CMK (cell line): ENCODE results near the gene SEMA3D.

ENCODE experiments used
- DNase-seq: peaks from one replicate; pipeline ENCODE4 v3.0.0-alpha.2; 2010; ENCODE audit warnings: low read depth

Gene SEMA3D

DNA sequence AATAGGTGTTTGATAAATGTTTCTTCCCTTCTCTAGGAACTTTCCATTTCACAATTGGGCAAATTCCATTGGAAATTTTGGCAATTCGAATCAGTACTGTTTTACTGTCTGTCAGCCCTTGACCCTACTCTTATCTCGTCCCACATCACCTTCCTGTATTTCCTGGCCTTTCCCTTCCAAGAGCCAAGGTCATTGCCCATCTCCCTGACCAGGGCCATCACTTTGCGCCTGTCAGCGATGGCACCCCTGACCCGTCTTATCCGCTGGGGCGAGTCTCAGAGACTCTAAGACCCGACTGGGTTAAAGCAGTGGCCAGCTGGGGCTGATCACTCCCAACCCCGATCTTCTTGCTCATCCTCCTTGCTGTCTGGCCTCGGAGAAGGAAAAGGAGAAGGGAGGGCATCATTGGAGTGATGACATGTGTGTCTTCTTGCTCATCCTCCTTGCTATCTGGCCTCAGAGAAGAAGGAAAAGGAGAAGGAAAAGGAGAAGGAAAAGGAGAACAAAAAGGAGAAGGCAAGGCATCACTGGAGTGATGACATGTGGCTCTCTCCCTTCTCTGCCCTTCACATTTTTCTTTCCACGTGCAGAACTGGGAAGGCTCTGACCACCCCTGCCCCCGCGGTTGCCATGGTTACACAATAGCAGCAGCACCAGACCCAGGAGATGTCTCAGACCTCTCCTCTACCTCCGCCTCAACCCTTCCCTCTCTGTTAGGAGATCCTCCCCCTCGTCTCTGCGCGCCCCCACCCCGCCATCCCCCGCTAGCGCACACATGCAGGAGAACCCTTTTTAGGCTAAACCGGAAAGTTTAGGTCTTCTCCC lies 2.0 kb downstream of the SEMA3D start:
- no peak for DNase-seq

DNA sequence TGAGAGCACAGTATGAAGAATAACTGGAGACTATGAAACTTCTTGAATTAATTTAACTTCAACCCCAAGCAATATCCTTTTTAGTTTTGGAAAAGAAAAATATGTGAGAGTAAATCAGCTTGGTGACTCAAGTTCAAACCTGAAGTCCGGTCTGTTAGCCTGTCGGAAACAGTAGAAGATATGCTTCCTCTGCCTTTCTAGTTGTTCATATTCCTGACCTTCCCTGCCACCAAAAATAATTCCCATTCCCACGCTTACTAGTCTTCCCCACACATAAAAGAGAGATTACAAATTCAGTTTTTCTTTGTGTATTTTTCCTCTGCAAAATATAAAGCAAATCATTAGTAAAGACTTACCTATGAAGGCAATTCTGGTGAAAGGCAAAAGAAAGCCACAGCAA lies 3.6 kb downstream of the SEMA3D start:
- DNase-seq, result no peak

DNA sequence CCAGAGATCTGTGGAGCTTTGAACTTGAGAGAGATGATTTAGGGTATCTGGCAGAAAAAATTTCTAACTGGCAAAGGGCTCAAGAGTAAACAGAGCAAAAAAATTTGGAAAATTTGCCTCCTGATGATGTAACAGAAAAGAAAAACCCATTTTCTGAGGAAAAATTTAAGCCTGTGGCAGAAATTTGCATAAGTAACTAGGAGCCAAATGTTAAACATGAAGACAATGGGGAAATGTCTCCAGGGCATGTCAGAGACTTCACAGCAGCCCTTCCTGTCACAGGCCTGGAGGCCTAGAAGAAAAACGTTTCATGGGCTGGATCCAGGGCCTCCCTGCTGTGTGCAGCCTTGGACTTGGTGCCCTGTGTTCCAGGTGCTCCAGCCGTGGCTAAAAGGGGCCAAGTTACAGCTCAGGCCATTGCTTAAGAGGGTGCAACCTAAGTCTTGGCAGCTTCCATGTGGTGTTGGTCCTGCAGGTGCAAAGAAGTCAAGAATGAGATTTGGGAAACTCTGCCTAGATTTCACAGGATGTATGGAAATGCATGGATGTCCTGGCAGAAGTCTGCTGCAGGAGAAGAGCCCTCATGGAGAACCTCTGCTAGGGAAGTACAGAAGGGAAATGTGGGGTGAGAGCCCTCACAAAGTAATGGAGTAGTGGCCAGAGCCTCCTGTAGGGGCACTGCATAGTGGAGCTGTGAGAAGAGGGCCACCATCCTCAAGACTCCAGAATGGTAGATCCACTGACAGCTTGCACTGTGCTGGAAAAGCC lies 8.1 kb downstream of the SEMA3D start:
- no peak for DNase-seq

DNA sequence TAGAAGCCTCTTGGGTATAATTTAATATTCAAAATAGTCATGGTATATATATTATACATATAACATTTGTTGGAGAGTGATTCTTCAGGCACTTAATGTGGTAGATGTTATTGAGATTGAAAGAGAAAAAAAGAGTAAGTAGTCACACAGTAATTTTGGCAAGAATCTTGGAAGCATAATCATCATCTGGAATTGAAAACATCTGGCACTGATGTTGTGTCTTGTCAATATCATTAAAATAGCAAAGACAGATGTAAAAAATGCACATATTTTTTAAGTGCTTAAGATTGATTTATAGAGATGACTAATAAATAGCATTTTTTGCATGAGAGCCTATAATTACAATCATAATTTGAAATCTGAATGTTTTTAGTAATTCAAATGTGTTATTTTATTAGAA lies 9.5 kb downstream of the SEMA3D start:
- DNase-seq, result no peak

DNA sequence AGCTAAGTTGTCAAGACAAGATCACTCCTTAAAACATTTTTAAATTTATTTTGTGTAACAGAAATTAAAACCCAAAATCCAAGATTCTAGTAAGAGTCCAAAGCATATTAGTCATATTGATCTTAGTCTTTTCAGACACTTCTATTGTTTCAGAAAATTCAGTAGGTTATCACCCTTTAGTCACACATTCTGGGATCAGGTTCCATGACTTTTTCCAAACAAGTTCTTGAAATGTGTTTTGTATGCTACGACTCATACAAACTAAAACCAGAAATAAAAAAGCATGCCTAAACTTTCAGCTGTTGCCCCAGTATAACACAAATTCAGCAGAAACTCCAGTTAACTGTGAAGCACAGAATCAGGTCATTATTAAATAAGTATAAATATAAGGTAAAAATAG lies 10.7 kb downstream of the SEMA3D start:
- no peak for DNase-seq

DNA sequence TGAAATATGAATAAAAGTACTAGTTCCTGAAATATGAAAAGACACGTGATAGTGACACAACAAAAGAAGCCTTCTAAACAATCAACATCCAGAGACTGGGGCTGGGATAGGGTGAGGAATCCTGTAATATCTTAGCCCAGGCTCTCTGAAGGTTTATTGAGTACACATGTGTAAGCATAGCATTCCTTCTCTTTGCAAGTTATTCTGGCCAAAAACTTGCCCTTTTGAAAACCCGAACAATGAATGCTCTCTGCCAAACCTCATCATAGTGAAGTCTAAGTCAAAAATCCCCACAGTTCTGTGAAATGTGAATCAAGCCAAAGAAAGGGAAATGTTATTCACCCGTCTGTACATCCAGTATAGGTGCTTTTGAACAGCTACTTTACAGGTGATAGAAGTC lies 11.6 kb downstream of the SEMA3D start:
- DNase-seq, result no peak

DNA sequence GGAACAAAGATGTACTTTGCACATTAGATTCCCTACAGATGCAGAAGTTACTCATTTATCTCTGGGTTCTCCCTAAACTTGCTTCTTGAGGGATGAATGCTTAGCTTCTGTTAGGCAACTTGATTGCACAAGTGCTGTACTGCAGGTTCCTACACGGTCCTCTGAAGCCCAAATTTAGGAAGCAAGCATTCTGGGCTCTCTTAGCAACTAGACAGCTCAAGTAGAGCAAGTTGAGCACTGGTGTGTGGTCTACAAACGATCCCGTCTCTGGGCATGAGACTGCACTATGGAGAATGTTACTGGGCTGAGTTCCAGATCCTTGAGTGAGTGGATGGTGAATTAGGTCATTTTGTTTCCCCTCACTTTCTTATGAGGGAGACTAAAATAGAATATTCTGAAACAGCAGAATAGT lies 14.3 kb downstream of the SEMA3D start:
- no peak for DNase-seq

DNA sequence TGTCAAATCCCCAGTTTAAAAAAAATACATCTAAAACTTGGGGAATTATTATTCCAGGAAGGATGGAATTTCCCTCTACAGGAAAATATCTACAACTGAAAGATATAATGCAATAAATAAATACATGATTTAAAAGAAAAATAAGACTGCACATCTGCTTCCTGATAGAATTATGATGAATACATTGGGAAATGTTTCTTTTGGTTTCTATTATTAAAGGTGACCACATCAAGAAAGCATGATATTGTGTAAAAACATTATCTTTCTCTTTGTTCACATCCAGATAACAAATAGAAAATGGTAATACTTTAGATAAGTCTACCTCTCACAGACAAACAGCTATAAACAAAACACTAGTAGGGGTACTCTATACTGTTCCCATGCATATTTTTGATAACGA lies 19.2 kb downstream of the SEMA3D start:
- no peak for DNase-seq

DNA sequence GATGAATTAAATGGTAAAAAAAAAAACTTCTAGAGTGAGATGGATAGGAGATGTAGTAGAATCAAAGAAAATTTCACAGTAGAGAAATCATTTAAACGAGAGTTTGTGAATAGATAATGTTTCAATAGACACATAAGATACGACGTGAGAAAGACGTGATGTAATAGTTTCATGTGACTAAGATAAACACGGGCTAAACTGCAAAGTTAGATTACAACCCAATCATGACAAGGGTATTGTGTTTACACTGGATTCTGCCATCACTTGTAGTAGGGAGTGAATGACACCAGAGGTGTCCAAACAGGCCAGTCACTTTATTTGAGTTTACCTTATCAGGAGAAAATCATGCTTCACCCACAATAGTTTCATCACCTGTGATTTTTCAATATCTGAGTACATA lies 21.6 kb downstream of the SEMA3D start:
- DNase-seq, result no peak

DNA sequence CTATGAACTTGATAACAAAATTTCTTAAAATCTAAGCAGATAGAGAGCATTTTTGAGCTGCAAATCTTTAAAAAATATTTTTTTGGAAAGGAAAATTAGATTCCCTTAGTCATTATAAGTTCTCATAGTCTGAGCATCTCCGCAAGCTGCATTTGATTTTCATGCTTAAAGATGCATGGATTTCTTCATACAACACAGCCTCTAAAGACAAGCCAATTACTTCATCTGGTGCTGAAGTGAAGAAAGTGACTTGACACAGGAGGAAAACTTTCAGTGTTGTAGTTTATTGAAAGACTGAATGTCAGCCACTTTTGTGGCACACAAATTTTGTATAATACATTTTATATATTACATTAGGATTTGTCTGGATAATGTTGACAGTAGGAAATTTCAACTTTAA lies 22.5 kb downstream of the SEMA3D start:
- no peak for DNase-seq

DNA sequence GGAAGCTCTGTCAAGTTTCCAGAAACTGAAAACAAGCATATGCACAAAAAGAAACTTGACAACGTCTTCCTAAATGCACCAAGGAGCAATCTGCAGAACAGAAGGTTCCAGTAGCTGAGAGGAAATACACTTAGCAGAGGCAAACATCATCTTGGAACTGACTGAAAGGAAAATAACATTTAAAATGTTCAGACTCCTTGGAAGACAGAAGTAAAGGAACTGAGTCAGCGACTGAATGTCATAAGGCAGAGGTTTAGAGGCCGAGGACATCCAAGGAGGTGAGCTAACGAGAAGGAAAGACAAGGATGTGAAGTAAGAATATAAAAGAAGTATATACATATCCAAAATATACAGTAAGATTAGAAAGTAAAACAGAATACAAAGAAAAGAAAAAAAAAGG lies 24.1 kb downstream of the SEMA3D start:
- no peak for DNase-seq

DNA sequence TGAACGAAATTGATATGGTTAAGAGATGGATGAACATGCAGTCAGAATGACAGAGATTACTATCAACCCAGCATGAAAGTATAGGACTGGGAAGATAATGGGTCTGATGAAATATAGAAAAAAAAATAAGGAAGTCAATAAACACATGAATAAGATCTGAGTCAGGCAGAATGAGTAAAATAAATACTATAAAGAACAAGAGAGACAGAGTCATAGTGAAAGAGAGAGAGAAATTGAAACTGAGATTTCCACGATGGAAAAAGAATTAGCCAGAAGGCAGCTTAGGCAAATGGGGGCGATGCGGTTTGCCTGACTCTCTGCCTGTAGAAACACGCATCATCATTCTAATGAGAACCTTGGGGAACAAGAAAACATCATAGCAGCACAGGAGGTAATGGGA lies 26.6 kb downstream of the SEMA3D start:
- no peak for DNase-seq

DNA sequence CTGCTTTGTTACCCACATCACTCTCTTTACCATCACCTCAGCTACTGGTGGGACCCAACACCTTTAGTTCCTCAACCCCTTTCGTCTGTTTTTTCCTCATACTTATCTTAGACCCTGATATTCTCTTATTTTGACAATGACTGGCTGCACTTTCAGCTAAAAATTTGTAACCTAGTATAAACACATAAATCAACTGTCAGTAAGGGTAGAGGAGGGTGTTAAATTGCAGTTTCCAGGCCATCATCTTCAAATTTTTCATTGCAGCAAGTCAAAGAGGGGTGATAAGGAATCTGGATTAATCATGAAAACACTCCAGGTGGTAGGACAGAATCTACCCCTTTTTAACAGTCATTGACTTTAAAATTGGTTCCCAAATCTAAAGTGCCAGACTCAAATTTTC lies 27.9 kb downstream of the SEMA3D start:
- no peak for DNase-seq

DNA sequence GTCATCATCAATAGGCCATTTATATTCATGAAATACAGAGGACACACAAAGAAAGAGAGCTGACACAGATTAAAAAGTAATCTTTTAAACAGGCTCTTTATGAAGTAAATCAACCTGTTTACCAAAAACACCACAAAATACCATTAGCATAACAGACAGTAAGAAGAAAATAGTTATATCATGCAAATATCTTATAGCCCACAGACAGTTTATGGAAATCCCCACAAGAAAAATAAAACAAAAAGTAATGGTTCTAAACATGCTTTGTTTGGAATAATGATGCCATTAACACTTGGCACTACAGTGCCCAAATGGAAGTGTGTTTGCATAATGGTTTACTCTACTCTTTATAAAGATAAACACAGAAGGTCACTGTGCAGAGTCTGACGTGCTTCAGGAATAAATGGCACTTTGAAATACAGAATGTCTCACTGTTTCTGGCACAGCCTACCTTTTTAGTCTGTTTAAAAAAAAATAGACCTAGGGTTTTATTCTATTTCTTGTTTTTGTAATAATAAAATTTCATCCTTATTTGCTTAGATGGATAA lies 30.1 kb downstream of the SEMA3D start:
- no peak for DNase-seq

DNA sequence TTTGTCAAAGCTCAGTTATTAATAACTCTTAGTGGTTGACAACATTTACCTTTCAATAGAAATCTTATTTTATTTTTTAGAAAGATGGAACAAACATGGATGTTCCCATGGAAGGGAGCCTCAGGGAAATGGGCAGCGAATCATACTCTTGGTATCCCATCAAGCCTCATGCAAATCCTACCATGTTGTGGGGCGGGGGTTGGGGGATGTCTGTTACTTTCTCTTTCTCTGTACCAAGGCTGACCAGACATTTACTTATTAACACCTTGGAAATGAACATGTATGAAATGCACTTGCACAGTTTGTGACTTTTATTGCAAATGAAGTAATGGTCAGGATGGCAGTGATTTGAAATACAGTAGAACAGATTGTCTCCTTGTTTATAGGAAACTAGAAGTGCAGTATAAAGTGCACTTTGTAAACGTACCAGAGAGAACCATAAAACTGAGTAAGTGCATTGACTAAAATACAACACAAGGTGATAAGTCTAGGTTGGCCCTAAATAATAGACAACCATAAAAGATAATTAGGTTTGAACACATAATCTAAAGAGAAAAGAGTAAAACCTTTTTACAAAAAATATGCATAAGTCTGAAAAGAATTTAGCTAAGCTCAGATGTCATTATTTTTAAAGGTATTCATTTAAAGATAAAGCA lies 32.4 kb downstream of the SEMA3D start:
- DNase-seq, result no peak

DNA sequence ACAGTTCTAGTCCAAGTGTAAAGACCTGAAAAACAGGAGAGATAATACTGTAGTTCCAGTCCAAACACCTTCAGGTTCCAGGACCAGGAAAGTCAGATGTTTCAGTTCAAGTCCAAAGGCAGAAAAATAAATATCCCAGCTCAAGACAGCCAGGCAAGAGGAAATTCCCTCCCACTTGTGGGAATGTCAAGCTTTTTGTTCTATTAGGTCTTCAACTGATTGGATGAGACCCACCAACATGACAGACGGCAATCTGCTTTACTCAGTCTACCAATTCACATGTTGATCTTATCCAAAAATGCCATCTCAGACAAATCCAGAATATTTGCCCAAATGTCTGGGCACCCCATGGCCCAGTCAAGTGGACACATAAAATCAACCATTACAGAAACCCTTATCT lies 33.1 kb downstream of the SEMA3D start:
- DNase-seq, result no peak

DNA sequence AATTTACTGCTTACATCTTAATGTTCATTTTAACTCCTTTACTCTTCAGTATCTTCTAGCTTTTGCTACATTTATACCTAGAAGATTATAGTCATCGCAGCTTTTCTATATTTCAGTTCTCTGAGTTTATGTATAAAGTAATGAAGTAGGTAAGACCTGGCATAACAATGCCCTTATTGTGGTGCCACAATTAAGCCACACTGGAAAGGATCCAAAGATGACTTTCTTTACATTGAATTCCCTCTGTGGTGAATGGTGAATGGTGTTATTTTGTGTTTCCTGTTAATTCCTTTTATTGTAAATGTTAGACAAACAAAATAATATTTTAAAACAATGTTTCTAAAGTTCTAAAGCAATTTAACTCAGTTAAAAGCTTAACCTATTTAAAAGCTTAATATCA lies 36.2 kb downstream of the SEMA3D start:
- no peak for DNase-seq

DNA sequence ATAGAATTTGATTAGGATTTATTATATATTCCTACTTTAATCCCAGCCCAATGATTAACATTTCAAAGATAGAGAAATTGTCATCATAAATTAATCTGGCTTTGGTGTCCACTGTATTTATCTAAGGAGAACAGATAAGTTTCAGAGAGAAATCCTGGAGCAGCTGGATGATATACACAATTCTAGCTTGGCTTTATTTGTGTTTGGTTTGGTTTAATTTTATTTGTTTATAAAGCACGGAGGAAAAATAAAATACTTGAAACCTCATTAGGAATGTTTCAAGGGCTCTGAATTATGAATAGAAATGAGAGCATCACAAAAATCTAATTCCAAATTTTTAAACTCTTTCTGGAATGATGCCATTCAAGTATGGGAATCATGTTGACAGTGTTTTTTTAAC lies 42.1 kb downstream of the SEMA3D start:
- DNase-seq, result no peak

DNA sequence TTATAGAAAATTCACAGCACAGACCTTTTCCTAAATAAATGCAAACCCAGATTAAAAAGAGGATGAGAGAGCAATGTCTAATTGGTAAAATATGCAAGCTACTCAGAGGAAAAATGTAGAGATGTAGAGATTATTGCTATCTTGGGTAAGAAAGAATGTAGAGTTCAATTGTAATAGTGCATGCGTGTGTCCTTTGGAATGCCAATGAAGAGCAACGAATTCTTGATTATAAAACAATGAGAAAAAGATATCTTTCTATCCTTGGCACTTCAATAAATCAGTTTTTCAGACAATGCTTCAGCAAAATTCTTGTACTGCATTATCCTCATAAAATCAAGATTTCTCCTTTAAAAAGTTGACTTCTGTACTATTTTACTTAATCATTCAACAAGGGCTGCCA lies 50.9 kb downstream of the SEMA3D start:
- no peak for DNase-seq

DNA sequence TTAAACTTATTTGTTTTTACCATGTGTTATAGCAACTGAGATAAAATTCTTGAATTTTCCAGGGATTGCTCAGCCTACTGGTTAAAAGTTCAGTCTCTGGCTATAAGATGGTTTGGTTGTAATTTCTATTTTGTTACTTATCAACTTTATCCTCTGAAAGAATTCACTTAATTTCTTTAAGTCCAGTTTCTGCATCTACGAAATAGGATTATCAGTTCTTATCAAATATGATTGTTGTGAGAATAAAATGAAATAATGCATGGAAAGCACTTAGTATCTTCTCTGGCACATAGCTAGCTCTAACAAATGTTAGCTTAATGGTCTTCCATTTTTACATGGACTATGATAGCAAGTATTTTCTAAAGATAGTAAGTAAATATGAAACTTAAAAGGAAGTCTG lies 53.3 kb downstream of the SEMA3D start:
- no peak for DNase-seq

DNA sequence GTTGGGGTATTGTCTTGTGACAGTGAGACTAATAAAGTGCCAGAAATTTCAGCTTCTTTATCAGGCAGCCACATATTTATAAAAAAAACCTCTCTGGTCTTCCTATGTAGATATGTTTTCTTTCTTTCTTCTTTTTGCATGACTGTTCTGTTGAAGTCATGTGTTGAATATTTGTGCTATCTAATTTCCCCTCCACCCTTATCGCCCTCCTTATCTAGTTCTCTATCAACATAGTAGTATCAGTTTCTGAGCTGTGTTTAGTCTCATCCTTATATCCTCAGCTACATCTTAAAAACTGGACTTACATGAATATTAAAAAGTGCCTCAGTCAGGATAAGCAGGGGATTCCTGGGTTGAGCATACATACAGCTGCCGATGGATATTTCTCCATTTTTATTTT lies 53.9 kb downstream of the SEMA3D start:
- DNase-seq, result no peak

DNA sequence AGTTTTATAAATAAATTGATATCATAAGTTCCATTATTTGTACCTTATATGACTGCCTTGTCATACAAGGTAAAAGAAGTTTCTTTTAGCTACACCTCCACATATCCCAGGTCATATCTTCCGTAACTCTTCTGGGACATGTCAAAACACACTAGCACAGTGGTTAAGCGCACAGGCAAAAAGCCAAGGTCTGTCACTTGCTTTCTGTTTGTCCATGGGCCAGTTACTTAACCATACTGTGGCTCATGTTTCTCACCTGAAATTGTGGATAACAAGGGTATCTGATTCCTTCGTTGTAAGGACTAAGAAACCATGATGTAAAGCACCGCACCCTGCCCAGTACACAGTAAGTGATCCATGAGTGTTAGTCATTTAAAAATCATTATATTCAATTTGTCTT lies 56.2 kb downstream of the SEMA3D start:
- no peak for DNase-seq

DNA sequence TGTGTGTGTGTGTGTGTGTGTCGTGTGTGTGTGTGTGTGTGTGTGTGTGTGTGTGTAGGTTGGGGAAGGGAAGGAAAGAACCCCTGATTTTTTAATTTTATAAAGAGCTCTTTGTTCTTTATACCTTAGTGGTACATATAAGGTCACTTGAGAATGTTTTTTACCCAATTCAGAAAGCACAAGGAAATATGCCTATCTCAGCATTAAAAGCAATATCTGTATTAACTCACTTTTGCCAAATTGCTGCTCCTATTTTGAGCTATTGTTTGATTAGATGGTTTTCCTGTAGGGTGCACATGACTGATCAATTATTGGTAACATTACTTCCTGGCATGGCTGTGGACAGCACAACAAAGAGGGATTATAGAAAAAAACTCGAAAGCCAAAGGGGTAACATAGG lies 60.5 kb downstream of the SEMA3D start:
- no peak for DNase-seq
